Activated T-helper 9 cell treated with anti-CD3 and anti-CD28 coated beads, Interleukin-2, amount 50 U/mL, for 16 hours (primary cell): ENCODE results near the gene ERBB2.
"Not testable (repeated sequence)": the region's sequence is repeated elsewhere in the genome, so short reads cannot be mapped to it uniquely, and the experiment has no call there.

ENCODE experiments used
- DNase-seq: peaks from one replicate; pipeline ENCODE4 v3.0.0-alpha.2; 2020; ENCODE audit warnings: low read depth

ERBB2 gene

GRCh38 chr17:39725923-39726322 is 26.1 kb downstream of the ERBB2 start:
- DNase-seq, result not testable (repeated sequence)

- DNase-seq, result no peak
Observed at GRCh38 chr17:39726617-39727016, 26.8 kb downstream of the ERBB2 start.

GRCh38 chr17:39727556-39727955 is 27.7 kb downstream of the ERBB2 start:
- no peak for DNase-seq

GRCh38 chr17:39729280-39729851 is 29.5 kb downstream of the ERBB2 start:
- no peak for DNase-seq

- peak; percentile 93 for DNase-seq
Observed at GRCh38 chr17:39730095-39730921, 30.4 kb downstream of the ERBB2 start, which contains the start of gene MIEN1. TSS of gene MIEN1 (minus strand) at chr17:39730532. CDS start at chr17:39730495, 37 bp downstream.

GRCh38 chr17:39732586-39732985 is 32.7 kb downstream of the ERBB2 start:
- DNase-seq, result no peak

- DNase-seq, result no peak
Observed at GRCh38 chr17:39735882-39736281, 36.0 kb downstream of the ERBB2 start.

- no peak for DNase-seq
Observed at GRCh38 chr17:39736319-39737165, 36.7 kb downstream of the ERBB2 start.

- DNase-seq, result no peak
Observed at GRCh38 chr17:39737206-39737759, 37.4 kb downstream of the ERBB2 start.

- no peak for DNase-seq
Observed at GRCh38 chr17:39737760-39738567, 38.1 kb downstream of the ERBB2 start, which contains the start of gene GRB7. TSS of gene GRB7 (plus strand) at chr17:39737938. CDS start at chr17:39742302, 4,364 bp downstream.

GRCh38 chr17:39738568-39738901 is 38.7 kb downstream of the ERBB2 start:
- peak; percentile 36 for DNase-seq

- no peak for DNase-seq
Observed at GRCh38 chr17:39738983-39739884, 39.4 kb downstream of the ERBB2 start.

- DNase-seq, result no peak
Observed at GRCh38 chr17:39739885-39740356, 40.1 kb downstream of the ERBB2 start.

GRCh38 chr17:39740357-39741111 is 40.7 kb downstream of the ERBB2 start:
- no peak for DNase-seq

- no peak for DNase-seq
Observed at GRCh38 chr17:39742126-39742855, 42.4 kb downstream of the ERBB2 start.

- DNase-seq, result no peak
Observed at GRCh38 chr17:39742856-39743436, 43.1 kb downstream of the ERBB2 start.

- DNase-seq, result no peak
Observed at GRCh38 chr17:39744075-39744835, 44.4 kb downstream of the ERBB2 start.

GRCh38 chr17:39744836-39745215 is 45.0 kb downstream of the ERBB2 start:
- DNase-seq, result no peak
